SK-N-SH (cell line): Measurements from ENCODE around the gene PPP1CA. TPM values are rescaled to one million over a fixed set of nuclear protein-coding genes. Genes with fewer than 3 reads are reported as not detected.

Experiments
- CTCF ChIA-PET: fragments of 300-600, 350-600 bp; formaldehyde crosslinking; extraction: SDS; loops from one replicate; lab custom pipeline; 2021; lab: Yijun Ruan, JAX
- POLR2A ChIA-PET: fragments of 350-600 bp; sonication (Branson Sonifier 250); formaldehyde crosslinking; extraction: SDS; loops from one replicate; lab custom pipeline; 2020; ENCODE audit warnings: antibody characterized with exemption, inconsistent platforms; lab: Yijun Ruan, JAX
- DNase-seq: peaks from one replicate; pipeline ENCODE4 v3.0.0; 2012
- H2AFZ ChIP-seq: fragments of 200-600 bp; sonication (generic); 2 replicates; pipeline ENCODE4 v1.8.1; 2016; ENCODE audit warnings: antibody characterized with exemption, mild to moderate bottlenecking, low read depth
- H3F3A ChIP-seq: fragments of 200-600 bp; sonication (generic); replicated peaks from 2 replicates; pipeline ENCODE3; 2016; ENCODE audit warnings: antibody characterized with exemption, mild to moderate bottlenecking; ENCODE audit not compliant: insufficient read depth
- H3K27ac ChIP-seq, 2 experiments: fragments of 200-500 bp in 1 of 2; fragments of 200-600 bp in 1 of 2; sonication (Bioruptor generic) in 1 of 2; sonication (generic), shearing (Covaris generic) in 1 of 2; 2 replicates each; pipeline versions ENCODE4 v1.5.1 to v1.6.1; 2014 to 2016; ENCODE audit warnings: low read depth in 2 of 2, inconsistent platforms in 1 of 2, low read length in 1 of 2, mild to moderate bottlenecking in 1 of 2, mixed read lengths in 1 of 2
- H3K27me3 ChIP-seq: fragments of 200-600 bp; sonication (generic), shearing (Covaris generic); 2 replicates; pipeline ENCODE4 v1.6.1; 2016; ENCODE audit warnings: mixed run types; ENCODE audit not compliant: insufficient read depth
- H3K36me3 ChIP-seq, 2 experiments: fragments of 200-500 bp in 1 of 2; fragments of 200-600 bp in 1 of 2; sonication (Bioruptor generic) in 1 of 2; sonication (generic) in 1 of 2; replicated peaks in 1 of 2; 2 replicates each; pipeline versions ENCODE3 to v1.5.1; 2014 to 2016; ENCODE audit warnings: low read length in 1 of 2, mild to moderate bottlenecking in 1 of 2; ENCODE audit not compliant: insufficient read depth in 2 of 2, control insufficient read depth in 1 of 2
- H3K4me1 ChIP-seq, 2 experiments: fragments of 200-500 bp in 1 of 2; fragments of 200-600 bp in 1 of 2; sonication (Bioruptor generic) in 1 of 2; sonication (generic), shearing (Covaris generic) in 1 of 2; 2 replicates each; pipeline versions ENCODE4 v1.5.1 to v1.6.1; 2014 to 2016; ENCODE audit warnings: low read depth in 1 of 2, low read length in 1 of 2, mixed run types in 1 of 2; ENCODE audit not compliant: insufficient read depth in 2 of 2, control insufficient read depth in 1 of 2
- H3K4me2 ChIP-seq: fragments of 200-600 bp; sonication (generic), shearing (Covaris generic); 2 replicates; pipeline ENCODE4 v1.6.1; 2017; ENCODE audit warnings: mixed run types
- H3K4me3 ChIP-seq, 2 experiments: fragments of 200-500 bp in 1 of 2; fragments of 200-600 bp in 1 of 2; sonication (Bioruptor generic) in 1 of 2; sonication (generic), shearing (Covaris generic) in 1 of 2; 2 replicates each; pipeline versions ENCODE4 v1.5.1 to v1.8.1; 2014 to 2016; ENCODE audit warnings: low read depth in 2 of 2, inconsistent platforms in 1 of 2, low read length in 1 of 2, mild to moderate bottlenecking in 1 of 2, mixed read lengths in 1 of 2, moderate library complexity in 1 of 2
- H3K79me2 ChIP-seq: fragments of 200-600 bp; sonication (generic); 2 replicates; pipeline ENCODE4 v1.8.1; 2017; ENCODE audit warnings: mild to moderate bottlenecking; ENCODE audit not compliant: insufficient read depth
- H3K9ac ChIP-seq: fragments of 200-600 bp; sonication (generic); 2 replicates; pipeline ENCODE4 v1.6.1; 2017; ENCODE audit warnings: mixed run types
- H3K9me2 ChIP-seq: fragments of 200-600 bp; sonication (generic); 2 replicates; pipeline ENCODE4 v1.6.1; 2017; ENCODE audit warnings: mixed run types
- H3K9me3 ChIP-seq: fragments of 200-600 bp; sonication (generic); 2 replicates; pipeline ENCODE4 v1.6.1; 2017; ENCODE audit warnings: mixed run types, mild to moderate bottlenecking, moderate library complexity
- H4K20me1 ChIP-seq: fragments of 200-600 bp; sonication (generic); 2 replicates; pipeline ENCODE4 v1.6.1; 2017; ENCODE audit warnings: mild to moderate bottlenecking, mixed run types; ENCODE audit not compliant: insufficient read depth
- EP300 ChIP-seq, 2 experiments: IDR thresholded peaks; 2 replicates each; pipeline versions ENCODE4 v1.4.0 to v1.6.1; 2012; ENCODE audit warnings: borderline replicate concordance in 1 of 2, low read depth in 1 of 2, low read length in 1 of 2
- EZH2phosphoT487 ChIP-seq: fragments of 200-600 bp; sonication (generic); IDR thresholded peaks from 2 replicates; pipeline ENCODE4 v1.6.1; 2017; ENCODE audit warnings: low read depth, mixed run types, mild to moderate bottlenecking, antibody characterized with exemption, moderate library complexity, borderline replicate concordance
- FOSL2 ChIP-seq: IDR thresholded peaks from 2 replicates; pipeline ENCODE4 v1.4.0; 2012; ENCODE audit warnings: low read depth, mild to moderate bottlenecking, moderate library complexity, borderline replicate concordance
- FOXJ3 ChIP-seq: sonication (generic); formaldehyde crosslinking; IDR thresholded peaks from 2 replicates; pipeline ENCODE4 v1.5.1; 2020; ENCODE audit warnings: mild to moderate bottlenecking, missing genetic modification reagents
- GABPA ChIP-seq: IDR thresholded peaks from 2 replicates; pipeline ENCODE4 v1.4.0; 2012; ENCODE audit warnings: low read depth, mild to moderate bottlenecking
- GATA2 ChIP-seq: sonication (generic); formaldehyde crosslinking; IDR thresholded peaks from 2 replicates; pipeline ENCODE4 v1.5.0; 2020; ENCODE audit warnings: mild to moderate bottlenecking, missing genetic modification reagents
- IRF3 ChIP-seq: fragments of 150-350 bp; IDR thresholded peaks from 2 replicates; pipeline ENCODE4 v1.6.1; 2016; ENCODE audit warnings: mild to moderate bottlenecking, low read depth, low read length
- NRF1 ChIP-seq: IDR thresholded peaks from 2 replicates; pipeline ENCODE4 v1.6.1; 2012; ENCODE audit warnings: low read depth, mild to moderate bottlenecking, low read length
- RAD21 ChIP-seq: IDR thresholded peaks from 2 replicates; pipeline ENCODE4 v1.6.1; 2012; ENCODE audit warnings: mild to moderate bottlenecking, low read length
- RCOR1 ChIP-seq: fragments of 150-350 bp; IDR thresholded peaks from 2 replicates; pipeline ENCODE4 v1.6.1; 2017; ENCODE audit warnings: antibody characterized with exemption, low read length
- RFX5 ChIP-seq: IDR thresholded peaks from 2 replicates; pipeline ENCODE4 v1.6.1; 2012; ENCODE audit warnings: mild to moderate bottlenecking, improper control_type of control experiment, low read length
- SMC3 ChIP-seq: IDR thresholded peaks from 2 replicates; pipeline ENCODE4 v1.6.1; 2012; ENCODE audit warnings: low read depth, low read length, improper control_type of control experiment
- TAF1 ChIP-seq: IDR thresholded peaks from 2 replicates; pipeline ENCODE4 v1.6.1; 2012; ENCODE audit warnings: low read depth, mild to moderate bottlenecking, low read length, moderate library complexity, borderline replicate concordance
- TCF12 ChIP-seq: IDR thresholded peaks from 2 replicates; pipeline ENCODE4 v1.4.0; 2012
- TEAD4 ChIP-seq: IDR thresholded peaks from 2 replicates; pipeline ENCODE4 v1.4.0; 2012; ENCODE audit warnings: mild to moderate bottlenecking, borderline replicate concordance; ENCODE audit not compliant: insufficient read depth
- USF1 ChIP-seq: IDR thresholded peaks from 2 replicates; pipeline ENCODE4 v1.4.0; 2012; ENCODE audit warnings: low read depth, borderline replicate concordance
- YY1 ChIP-seq: IDR thresholded peaks from 2 replicates; pipeline ENCODE4 v1.4.0; 2012; ENCODE audit warnings: low read depth, mild to moderate bottlenecking
- WGBS: methylation state at CpG from one replicate; pipeline ENCODE4 v1.1.6; 2017; ENCODE audit warnings: low lambda C conversion rate; 5-methylcytosine and 5-hydroxymethylcytosine counted together
- polyA plus RNA-seq, 3 experiments: library from polyadenylated mRNA; depleted of rRNA; stranded (reverse); fragments of >200 nt; gene quantifications; 2 replicates each; pipeline ENCODE4 v1.2.3, GENCODE V29; 2012
- TF ChIP-seq, protein P1 (sequence below): IDR thresholded peaks from 2 replicates; pipeline ENCODE4 v1.4.0; 2012; ENCODE audit warnings: low read depth, borderline replicate concordance

PPP1CA gene
- polyA plus RNA-seq, 1 of the 3 experiments (the other 2 are of a cell fraction), result 261 TPM

DNA sequence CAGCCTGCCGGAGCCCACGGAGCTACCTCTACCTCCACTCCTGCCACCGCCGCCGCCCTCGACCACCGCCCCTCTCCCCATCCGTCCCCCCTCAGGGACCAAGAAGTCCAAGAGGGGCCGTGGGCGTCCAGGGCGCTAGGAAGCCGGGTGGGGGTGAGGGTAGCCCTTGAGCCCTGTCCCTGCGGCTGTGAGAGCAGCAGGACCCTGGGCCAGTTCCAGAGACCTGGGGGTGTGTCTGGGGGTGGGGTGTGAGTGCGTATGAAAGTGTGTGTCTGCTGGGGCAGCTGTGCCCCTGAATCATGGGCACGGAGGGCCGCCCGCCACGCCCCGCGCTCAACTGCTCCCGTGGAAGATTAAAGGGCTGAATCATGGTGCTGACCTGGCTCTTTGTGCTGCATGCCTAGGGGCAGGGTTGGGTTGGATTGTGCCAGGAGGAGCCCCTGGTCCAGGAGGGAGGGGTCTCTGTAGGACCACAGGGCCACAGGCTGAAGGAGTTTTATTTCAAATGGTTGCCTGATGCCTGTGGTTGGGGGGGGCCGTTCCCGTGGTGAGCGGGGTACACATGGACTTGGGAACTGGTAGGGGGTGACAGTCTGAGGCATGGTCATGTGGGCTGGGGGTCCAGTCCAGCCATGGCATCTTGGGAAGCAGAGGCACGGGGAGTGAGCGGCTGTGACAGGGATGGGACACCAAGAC lies 33.5 kb upstream of the PPP1CA start:
- Histone ChIP-seq H3K27me3 (no peaks in the 10 kb centered on the region), H3F3A (no peaks in the 10 kb centered on the region), H3K4me1 (no peaks in the 10 kb centered on the region), H3K79me2 (peaks cover 10% of the 10 kb centered on the region; the same call in 1 of the 2 replicates), H4K20me1 (no peaks in the 10 kb centered on the region), H3K9ac (no peak overlapping the region), H3K36me3 (peaks cover 3 to 48% of the 10 kb centered on the region in 2 experiments), H3K27ac (no peak overlapping the region)
- no peak for DNase-seq
- POLR2A ChIA-PET, result no interaction called here
- TF ChIP-seq NRF1 (no peak), RCOR1 (no peak), EP300 (IDR thresholded peaks at IDR 0.05; ENCODE audit: borderline replicate concordance in 1 of 2, low read depth in 1 of 2, low read length in 1 of 2) (no peak), TCF12 (no peak), FOSL2 (no peak), GABPA (no peak), FOXJ3 (CRISPR knock-in tag) (no peak), GATA2 (CRISPR knock-in tag) (no peak), TAF1 (no peak), USF1 (no peak), RFX5 (no peak), IRF3 (no peak), YY1 (no peak), SMC3 (no peak), TEAD4 (no peak), RAD21 (no peak), EZH2phosphoT487 (no peak)
- TF ChIP-seq, protein P1, sequence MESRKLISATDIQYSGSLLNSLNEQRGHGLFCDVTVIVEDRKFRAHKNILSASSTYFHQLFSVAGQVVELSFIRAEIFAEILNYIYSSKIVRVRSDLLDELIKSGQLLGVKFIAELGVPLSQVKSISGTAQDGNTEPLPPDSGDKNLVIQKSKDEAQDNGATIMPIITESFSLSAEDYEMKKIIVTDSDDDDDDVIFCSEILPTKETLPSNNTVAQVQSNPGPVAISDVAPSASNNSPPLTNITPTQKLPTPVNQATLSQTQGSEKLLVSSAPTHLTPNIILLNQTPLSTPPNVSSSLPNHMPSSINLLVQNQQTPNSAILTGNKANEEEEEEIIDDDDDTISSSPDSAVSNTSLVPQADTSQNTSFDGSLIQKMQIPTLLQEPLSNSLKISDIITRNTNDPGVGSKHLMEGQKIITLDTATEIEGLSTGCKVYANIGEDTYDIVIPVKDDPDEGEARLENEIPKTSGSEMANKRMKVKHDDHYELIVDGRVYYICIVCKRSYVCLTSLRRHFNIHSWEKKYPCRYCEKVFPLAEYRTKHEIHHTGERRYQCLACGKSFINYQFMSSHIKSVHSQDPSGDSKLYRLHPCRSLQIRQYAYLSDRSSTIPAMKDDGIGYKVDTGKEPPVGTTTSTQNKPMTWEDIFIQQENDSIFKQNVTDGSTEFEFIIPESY, result no peak
- TF ChIP-seq, all 33 proteins: peak for 0
- no peak overlapping the region for H3K4me3 ChIP-seq
- CTCF ChIA-PET, result no interaction called here
- H2AFZ ChIP-seq, result no peak overlapping the region
- no peaks in the 10 kb centered on the region for H3K9me2 ChIP-seq
- WGBS, result 93% methylated on average over 21 of the region's 26 CpGs
- H3K9me3 ChIP-seq, result no peaks in the 10 kb centered on the region
- H3K4me2 ChIP-seq, result no peak overlapping the region
